Kidney (tissue), 14 donors: Measurements from ENCODE around the gene VAV2. TPM values are rescaled to one million over a fixed set of nuclear protein-coding genes. Genes with fewer than 3 reads are reported as not detected.

Source experiments
- DNase-seq, 5 donors: peaks; one replicate each; pipeline ENCODE4 v3.0.0-alpha.2; 2013 to 2020
- FAIRE-seq: peaks from 2 replicates; lab custom pipeline; 2012; peaks lifted over from hg19 to GRCh38; lab: Jason Lieb, UNC
- H3K27ac ChIP-seq, 2 donors: one replicate each; pipeline ENCODE4 v1.7.0; 2013; ENCODE audit warnings: low read depth in 2 of 2, low read length in 2 of 2, inconsistent platforms in 1 of 2
- H3K27me3 ChIP-seq: one replicate; pipeline ENCODE4 v1.7.1; 2013; ENCODE audit warnings: low read length, inconsistent platforms; ENCODE audit not compliant: control insufficient read depth, insufficient read depth
- H3K36me3 ChIP-seq, 3 donors: one replicate each; pipeline versions ENCODE4 v1.7.0 to v1.7.1; 2013; ENCODE audit warnings: low read length in 3 of 3, control low read depth in 1 of 3, inconsistent platforms in 1 of 3; ENCODE audit not compliant: insufficient read depth in 3 of 3, control insufficient read depth in 2 of 3
- H3K4me1 ChIP-seq, 3 donors: one replicate each; pipeline versions ENCODE4 v1.7.0 to v1.7.1; 2013; ENCODE audit warnings: low read length in 3 of 3, inconsistent platforms in 1 of 3, low read depth in 1 of 3; ENCODE audit not compliant: control insufficient read depth in 2 of 3, insufficient read depth in 2 of 3
- H3K4me3 ChIP-seq, 3 donors: one replicate each; pipeline versions ENCODE4 v1.7.0 to v1.8.1; 2013; ENCODE audit warnings: low read length in 3 of 3, control low read depth in 1 of 3, inconsistent platforms in 1 of 3
- H3K9ac ChIP-seq, 3 donors: one replicate each; pipeline versions ENCODE4 v1.7.0 to v1.7.1; 2013; ENCODE audit warnings: low read length in 3 of 3, control low read depth in 1 of 3, inconsistent platforms in 1 of 3
- H3K9me3 ChIP-seq, 3 donors: one replicate each; pipeline versions ENCODE4 v1.7.0 to v1.7.1; 2013; ENCODE audit warnings: low read length in 3 of 3, control low read depth in 1 of 3, inconsistent platforms in 1 of 3; ENCODE audit not compliant: control insufficient read depth in 2 of 3, insufficient read depth in 1 of 3
- intact Hi-C: fragments of 100-400 bp; cut with DNase I; formaldehyde crosslinking; loops from one replicate; pipeline ENCODE4 v1.11.1; 2022
- polyA plus RNA-seq: library from polyadenylated mRNA; stranded (reverse); fragments of 350-450 nt; fragmentation: Illumina TruSeq; extraction: RNeasy Lipid Tissue Mini Kit (QIAGEN cat#74804); gene quantifications from one replicate; pipeline ENCODE4 v1.2.3, GENCODE V29; 2014; ENCODE audit warnings: low read depth, low replicate concordance; ENCODE audit not compliant: insufficient read depth
- total RNA-seq: library from RNA; stranded (reverse); fragmentation: NEBNext Ultra II Directional; extraction: Animal tissue kit (Norgen Biotek cat#: 25700); gene quantifications from one replicate; pipeline ENCODE4 v1.2.1, GENCODE V29; 2021
- TF ChIP-seq, protein P1 (sequence below): IDR thresholded peaks from 3 replicates; pipeline ENCODE4 v1.5.1; 2012; ENCODE audit warnings: mild to moderate bottlenecking, moderate library complexity, borderline replicate concordance; ENCODE audit not compliant: insufficient read depth; ENCODE audit errors: extremely low read depth
- donor health status: control.
- donor health status: control.
- donor health status: control.
- donor health status: control.
- donor health status: control.
- donor health status: DM: yes; HTN: yes; CAD: no.
- donor health status: Normal renal cell carcinoma (clear cell type).

VAV2 gene
- total and polyA plus RNA-seq, 2 donors from 2014 or later, result 22.3 to 47.1 TPM

DNA sequence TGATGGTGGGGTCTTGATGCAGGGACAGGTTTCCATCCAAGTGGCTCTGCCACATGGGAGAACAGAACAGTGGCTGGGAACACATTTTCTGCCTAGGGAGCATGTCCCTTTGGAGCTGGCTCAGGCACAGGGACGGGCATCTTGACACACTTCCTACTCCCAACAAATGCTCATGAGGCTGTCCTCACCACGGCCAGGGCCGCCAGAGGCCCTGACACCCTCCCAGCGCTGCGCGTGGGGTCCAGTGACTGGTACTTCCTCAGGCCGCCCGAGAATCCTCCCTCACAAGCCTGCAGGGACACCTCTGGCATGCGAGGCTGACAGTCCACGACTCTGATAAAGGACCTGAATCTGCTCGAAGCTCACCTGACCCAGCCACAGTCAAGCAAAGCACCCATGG, 193.0 kb downstream of the VAV2 start:
- intact Hi-C loops, result no loop called here
- TF ChIP-seq, protein P1, sequence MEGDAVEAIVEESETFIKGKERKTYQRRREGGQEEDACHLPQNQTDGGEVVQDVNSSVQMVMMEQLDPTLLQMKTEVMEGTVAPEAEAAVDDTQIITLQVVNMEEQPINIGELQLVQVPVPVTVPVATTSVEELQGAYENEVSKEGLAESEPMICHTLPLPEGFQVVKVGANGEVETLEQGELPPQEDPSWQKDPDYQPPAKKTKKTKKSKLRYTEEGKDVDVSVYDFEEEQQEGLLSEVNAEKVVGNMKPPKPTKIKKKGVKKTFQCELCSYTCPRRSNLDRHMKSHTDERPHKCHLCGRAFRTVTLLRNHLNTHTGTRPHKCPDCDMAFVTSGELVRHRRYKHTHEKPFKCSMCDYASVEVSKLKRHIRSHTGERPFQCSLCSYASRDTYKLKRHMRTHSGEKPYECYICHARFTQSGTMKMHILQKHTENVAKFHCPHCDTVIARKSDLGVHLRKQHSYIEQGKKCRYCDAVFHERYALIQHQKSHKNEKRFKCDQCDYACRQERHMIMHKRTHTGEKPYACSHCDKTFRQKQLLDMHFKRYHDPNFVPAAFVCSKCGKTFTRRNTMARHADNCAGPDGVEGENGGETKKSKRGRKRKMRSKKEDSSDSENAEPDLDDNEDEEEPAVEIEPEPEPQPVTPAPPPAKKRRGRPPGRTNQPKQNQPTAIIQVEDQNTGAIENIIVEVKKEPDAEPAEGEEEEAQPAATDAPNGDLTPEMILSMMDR, result no peak
- H3K9me3 ChIP-seq, result no peaks in the 10 kb centered on the region
- H3K4me3 ChIP-seq, result no peak overlapping the region
- H3K36me3 ChIP-seq, result peaks cover 0 to 7% (median 0%) of the 10 kb centered on the region in 3 donors
- DNase-seq, result no peak
- no peak overlapping the region for H3K9ac ChIP-seq
- no peaks in the 10 kb centered on the region for H3K27me3 ChIP-seq
- no peak for FAIRE-seq
- no peak overlapping the region for H3K27ac ChIP-seq
- no peaks in the 10 kb centered on the region for H3K4me1 ChIP-seq

DNA sequence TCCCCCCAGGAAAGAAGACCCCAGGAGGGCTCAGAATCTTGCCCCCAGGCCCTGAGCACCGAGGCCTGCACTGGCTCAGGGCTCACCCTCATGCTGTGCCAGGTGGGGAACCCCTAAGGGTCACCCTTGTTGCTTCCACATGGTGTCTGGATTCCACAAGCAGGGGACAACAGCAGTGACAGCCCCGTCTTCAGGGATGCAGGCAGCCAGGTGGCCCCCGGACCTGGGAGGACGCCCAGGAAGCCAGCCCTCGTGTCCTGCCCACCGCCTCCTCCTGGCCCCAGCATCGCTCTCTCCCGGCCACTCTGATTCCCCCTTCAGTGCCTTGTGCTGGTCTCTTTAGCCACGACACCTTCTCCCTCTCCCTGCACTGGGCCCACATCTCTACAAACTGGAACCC, 194.0 kb downstream of the VAV2 start:
- no peaks in the 10 kb centered on the region for H3K27me3 ChIP-seq
- no peak overlapping the region for H3K4me3 ChIP-seq
- intact Hi-C loops, result no loop called here
- no peak for DNase-seq
- TF ChIP-seq, protein P1, result no peak
- H3K36me3 ChIP-seq, result peaks cover 0 to 7% (median 0%) of the 10 kb centered on the region in 3 donors
- no peaks in the 10 kb centered on the region for H3K9me3 ChIP-seq
- H3K4me1 ChIP-seq, result peaks cover 0 to 3% (median 0%) of the 10 kb centered on the region in 3 donors
- H3K9ac ChIP-seq, result no peak overlapping the region
- FAIRE-seq, result no peak
- no peak overlapping the region for H3K27ac ChIP-seq

DNA sequence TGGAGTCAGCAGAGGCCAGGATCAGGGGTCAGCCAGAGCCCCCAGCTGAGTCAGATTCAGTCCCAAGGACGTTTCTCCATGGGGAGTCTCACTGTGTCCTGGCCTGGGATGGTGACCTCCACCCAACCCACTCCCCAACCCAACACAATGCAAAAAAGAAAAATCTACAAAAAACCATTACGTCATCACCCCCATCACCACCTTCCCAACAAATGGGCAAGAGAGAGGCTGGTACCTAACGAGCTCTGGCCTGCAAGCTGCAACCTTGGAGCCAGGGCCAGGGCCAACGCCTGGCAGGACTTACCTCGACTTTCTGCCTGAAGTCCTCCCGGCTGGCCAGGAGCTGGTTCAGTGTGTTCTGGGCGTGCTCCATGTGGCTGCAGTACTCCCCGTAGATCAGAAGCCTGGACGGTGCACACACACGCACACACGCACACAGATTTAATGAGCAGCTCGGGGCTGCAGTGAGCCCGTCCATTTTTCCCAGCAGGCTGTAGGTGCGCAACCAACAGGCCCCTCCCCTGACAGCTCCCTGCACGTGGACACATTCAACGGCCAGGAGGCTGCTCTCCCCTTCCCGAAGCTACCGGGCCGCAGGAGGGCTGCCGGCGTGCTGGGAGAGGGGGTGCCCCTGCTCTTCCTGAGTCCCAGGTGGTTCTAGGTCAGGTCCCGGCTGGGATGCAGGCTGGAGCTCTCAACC, 194.6 kb downstream of the VAV2 start:
- no peaks in the 10 kb centered on the region for H3K9me3 ChIP-seq
- DNase-seq, result no peak

More for the DNA sequence above, 194.6 kb downstream of the VAV2 start:
- no peaks in the 10 kb centered on the region for H3K27me3 ChIP-seq
- TF ChIP-seq, protein P1, result no peak
- H3K27ac ChIP-seq, result no peak overlapping the region
- H3K4me1 ChIP-seq, result peaks cover 0 to 7% (median 0%) of the 10 kb centered on the region in 3 donors
- intact Hi-C loops, result no loop called here
- FAIRE-seq, result no peak
- H3K4me3 ChIP-seq, result no peak overlapping the region
- peaks cover 0 to 7% (median 0%) of the 10 kb centered on the region in 3 donors for H3K36me3 ChIP-seq
- no peak overlapping the region for H3K9ac ChIP-seq
